Calu3 (cell line): ENCODE results near the gene AARS2. TPM values are rescaled to one million over a fixed set of nuclear protein-coding genes. Genes with fewer than 3 reads are reported as not detected.

Source experiments
- total RNA-seq: library from RNA; stranded (reverse); gene quantifications from 2 replicates; pipeline ENCODE4 v1.2.3, GENCODE V29; 2022

Gene AARS2
- total RNA-seq, 1 experiment from 2014 or later: 37.5 TPM

Other genes starting within 250 kb of the AARS2 start
- gene MRPL14, start 185.9 kb downstream of the AARS2 start, total RNA-seq: 98.9 and 103 TPM in 2 replicates
- 84.2 and 86.8 TPM in 2 replicates for gene TMEM63B, start 185.8 kb downstream of the AARS2 start, total RNA-seq
- not detected in 2 replicates for gene CAPN11, start 154.5 kb downstream of the AARS2 start, total RNA-seq
- gene MYMX, start 96.4 kb downstream of the AARS2 start, total RNA-seq: not detected in 2 replicates
- 90.1 and 92.8 TPM in 2 replicates for gene SLC29A1, start 89.8 kb downstream of the AARS2 start, total RNA-seq
- gene HSP90AB1, start 66.2 kb downstream of the AARS2 start, total RNA-seq: 2,072 and 2,073 TPM in 2 replicates
- gene SLC35B2, start 55.8 kb downstream of the AARS2 start, total RNA-seq: 129 and 143 TPM in 2 replicates
- gene NFKBIE, start 47.8 kb downstream of the AARS2 start, total RNA-seq: 32.7 and 37.8 TPM in 2 replicates
- 0.12 TPM in 1 of 2 replicates, not detected in the other for gene TMEM151B, start 42.9 kb downstream of the AARS2 start, total RNA-seq
- not detected in 2 replicates for gene SPATS1, start 29.3 kb upstream of the AARS2 start, total RNA-seq
- gene CDC5L, start 74.4 kb upstream of the AARS2 start, total RNA-seq: 39.2 and 43.4 TPM in 2 replicates